Fibroblast of pulmonary artery (primary cell): ENCODE results near the gene PLIN3.
"Not testable (repeated sequence)": the region's sequence is repeated elsewhere in the genome, so short reads cannot be mapped to it uniquely, and the experiment has no call there.

ENCODE experiments used
- DNase-seq: peaks from one replicate; pipeline ENCODE4 v3.0.0-alpha.2; 2010; ENCODE audit warnings: low read depth
- H3K4me3 ChIP-seq: replicated peaks from 2 replicates; pipeline ENCODE4 v1.5.1; 2011; ENCODE audit warnings: low read depth, mild to moderate bottlenecking, control low read depth, low read length, moderate library complexity
- CTCF ChIP-seq: IDR thresholded peaks from 2 replicates; pipeline ENCODE4 v1.5.1; 2011; ENCODE audit warnings: mild to moderate bottlenecking, control low read depth, low read length, inconsistent platforms; ENCODE audit errors: missing control alignments

Gene PLIN3

GRCh38 chr19:4814625-4815425 is 52.6 kb downstream of the PLIN3 start:
- DNase-seq, result peak; percentile 25
- TF ChIP-seq CTCF, result no peak
- H3K4me3 ChIP-seq, result no peak overlapping the region

GRCh38 chr19:4811328-4812131 is 55.9 kb downstream of the PLIN3 start:
- TF ChIP-seq CTCF, result peak; percentile 86
- no peak overlapping the region for H3K4me3 ChIP-seq
- DNase-seq, result peak; percentile 72

DNA sequence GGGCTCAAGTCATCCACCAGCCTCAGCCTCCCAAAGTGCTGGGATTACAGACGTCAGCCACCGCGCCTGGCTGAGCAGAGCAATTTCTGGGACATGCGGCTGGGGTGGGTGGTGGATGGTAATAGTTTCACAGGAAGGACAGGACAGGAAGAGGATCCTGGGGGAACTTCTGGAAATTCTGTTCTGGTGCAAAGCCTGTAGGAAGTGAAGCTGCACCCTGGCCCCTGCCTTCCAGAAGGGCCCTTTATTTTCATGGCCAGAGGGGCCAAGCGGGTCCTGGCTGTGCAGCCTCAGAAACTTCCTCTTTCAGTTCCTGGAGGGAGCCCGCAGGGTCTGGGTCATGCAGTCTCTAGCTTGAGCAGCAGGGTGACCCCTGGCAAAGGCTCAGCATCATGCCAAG is 60.3 kb downstream of the PLIN3 start:
- TF ChIP-seq CTCF, result no peak

GRCh38 chr19:4806384-4806783 is 61.1 kb downstream of the PLIN3 start:
- no peak for DNase-seq
- no peak overlapping the region for H3K4me3 ChIP-seq
- no peak for TF ChIP-seq CTCF

More for the DNA sequence above, 60.3 kb downstream of the PLIN3 start:
- DNase-seq, result no peak
- no peak overlapping the region for H3K4me3 ChIP-seq

GRCh38 chr19:4805140-4805539 is 62.3 kb downstream of the PLIN3 start:
- not testable (repeated sequence) for DNase-seq, H3K4me3 ChIP-seq

DNA sequence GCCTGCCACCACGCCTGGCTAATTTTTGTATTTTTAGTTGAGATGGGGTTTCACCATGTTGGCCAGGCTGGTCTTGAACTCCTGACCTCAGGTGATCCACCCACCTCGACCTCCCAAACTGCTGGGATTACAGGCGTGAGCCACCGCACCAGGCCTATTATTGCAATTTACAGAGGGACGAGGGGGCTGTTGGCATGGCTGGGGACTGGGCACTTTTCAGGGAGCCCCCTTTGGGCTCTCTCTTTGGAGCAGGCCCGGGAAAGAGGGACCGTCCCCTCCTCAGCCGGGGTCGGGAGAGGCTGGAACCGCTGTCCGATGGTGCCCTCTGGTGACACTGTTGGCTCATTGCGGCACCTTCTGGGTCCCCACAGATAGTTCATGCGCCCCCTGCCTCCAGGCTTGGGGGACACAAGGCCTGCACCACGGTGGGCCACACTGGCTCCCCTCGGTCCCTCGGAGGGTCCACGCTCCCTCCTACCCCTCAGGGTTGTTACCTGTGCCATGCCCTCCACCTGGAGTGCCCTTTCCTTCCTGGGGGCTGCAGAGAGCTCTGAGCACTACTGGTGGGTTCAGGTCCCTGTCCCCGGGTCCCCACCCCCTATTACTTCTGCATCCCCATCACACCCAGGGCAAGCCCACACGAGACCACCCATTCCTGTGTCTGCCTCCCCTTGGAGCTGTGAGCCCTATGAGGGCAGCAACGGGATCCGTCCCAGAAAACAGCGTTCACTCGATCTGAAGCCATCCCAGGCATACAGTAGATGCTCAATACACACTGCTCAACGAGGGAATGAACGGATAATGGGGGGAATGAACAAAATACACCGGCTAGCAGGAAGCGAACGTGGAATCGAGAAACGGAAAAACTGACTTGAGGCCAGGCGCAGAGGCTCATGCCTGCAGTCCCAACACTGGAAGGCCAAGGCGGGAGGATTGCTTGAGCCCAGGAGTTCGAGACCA is 63.5 kb downstream of the PLIN3 start:
- DNase-seq, result peak; percentile 44
- peak; percentile 72 for TF ChIP-seq CTCF
- no peak overlapping the region for H3K4me3 ChIP-seq

- no peak overlapping the region for H3K4me3 ChIP-seq
- no peak for TF ChIP-seq CTCF
- DNase-seq, result no peak
Measured at GRCh38 chr19:4802711-4803110, 64.8 kb downstream of the PLIN3 start.
